ENCODE measurements around the gene DGUOK.
"Not testable (repeated sequence)": the region's sequence is repeated elsewhere in the genome, so short reads cannot be mapped to it uniquely, and the experiment has no call there.

Gene DGUOK

DNA sequence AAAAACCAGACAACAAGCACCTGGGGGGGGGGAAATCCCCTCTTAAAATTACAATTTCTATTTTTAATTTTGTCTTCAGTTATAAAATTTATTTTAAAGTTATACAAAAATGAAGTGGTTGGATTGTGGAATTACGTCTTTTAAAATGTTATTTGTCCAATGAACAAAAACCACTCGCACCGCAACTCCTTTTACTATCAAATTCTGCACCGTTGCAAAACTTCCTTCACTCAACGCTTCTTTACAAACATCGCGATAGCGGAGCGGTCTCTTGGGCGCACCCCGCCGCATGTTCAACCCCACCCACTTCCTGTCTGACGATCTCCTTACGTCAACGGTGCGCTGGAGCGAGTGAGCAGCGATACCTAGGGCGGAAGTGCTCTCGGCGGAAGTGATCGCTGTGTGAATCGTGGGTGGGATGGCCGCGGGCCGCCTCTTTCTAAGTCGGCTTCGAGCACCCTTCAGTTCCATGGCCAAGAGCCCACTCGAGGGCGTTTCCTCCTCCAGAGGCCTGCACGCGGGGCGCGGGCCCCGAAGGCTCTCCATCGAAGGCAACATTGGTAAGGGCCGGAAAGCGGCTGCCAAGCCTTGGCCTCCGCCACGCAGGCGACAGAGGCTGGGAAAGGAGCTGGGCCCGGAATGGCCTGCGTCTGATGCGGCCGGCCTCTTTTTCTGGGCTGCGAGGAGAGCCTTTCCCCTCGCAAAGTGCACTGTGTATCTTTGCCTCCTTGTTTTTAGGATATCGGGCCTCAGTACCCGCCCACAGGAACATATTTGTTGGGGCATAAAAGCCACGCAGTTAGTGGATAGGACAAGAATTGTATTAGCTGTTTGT is at the start of gene DGUOK:
TSS of gene DGUOK (plus strand) at position 388 of the 835 bp plus-strand sequence. CDS start at position 419, 31 bp downstream.
- DNase-seq = peak; percentile 97

DNA sequence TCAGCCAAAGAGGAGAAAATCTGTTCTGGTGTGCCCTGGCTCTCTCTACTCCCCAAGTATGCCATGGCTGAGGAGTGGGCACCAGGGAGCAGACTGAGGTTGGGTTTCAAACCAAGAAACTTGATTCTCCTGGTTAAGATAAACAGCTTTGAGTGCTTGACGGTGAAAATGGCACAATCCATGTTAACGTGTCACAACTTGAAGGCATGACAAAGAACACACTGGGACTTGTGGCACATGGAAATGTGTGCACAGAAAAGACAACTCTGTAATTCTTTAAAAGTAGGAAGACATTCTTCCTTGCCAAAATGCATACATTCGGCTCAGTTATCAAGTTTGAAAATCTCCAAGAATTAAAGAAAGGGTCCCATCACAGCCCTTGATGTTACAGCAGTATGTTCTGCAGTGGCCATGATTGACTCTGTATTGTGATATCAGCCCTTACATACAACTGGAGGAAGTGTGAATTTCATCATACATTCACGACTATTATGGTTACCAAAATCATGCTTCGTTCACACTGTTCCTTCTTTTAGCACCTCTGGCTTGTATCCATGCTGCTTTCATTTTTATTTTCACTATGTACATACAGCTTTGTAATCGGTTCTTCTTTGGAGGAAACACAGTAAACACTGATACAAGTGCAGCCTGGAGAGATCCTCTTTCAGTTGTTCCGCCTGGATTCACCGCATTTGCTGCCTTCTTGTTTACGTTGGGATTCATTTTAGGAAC is 49.4 kb upstream of the DGUOK start:
- peak; percentile 15 for DNase-seq

DNA sequence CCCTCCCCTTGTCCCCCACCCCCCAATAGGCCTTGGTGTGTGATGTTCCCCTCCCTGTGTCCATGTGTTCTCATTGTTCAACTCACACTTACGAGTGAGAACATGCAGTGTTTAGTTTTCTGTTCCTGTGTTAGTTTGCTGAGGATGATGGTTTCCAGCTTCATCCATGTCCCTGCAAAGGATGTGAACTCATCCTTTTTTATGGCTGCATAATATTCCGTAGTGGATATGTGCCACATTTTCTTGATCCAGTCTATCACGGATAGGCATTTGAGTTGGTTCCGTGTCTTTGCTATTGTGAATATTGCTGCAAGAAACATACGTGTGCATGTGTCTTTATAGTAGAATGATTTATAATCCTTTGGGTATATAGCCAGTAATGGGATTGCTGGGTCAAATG is 48.7 kb upstream of the DGUOK start:
- DNase-seq = not testable (repeated sequence)

DNA sequence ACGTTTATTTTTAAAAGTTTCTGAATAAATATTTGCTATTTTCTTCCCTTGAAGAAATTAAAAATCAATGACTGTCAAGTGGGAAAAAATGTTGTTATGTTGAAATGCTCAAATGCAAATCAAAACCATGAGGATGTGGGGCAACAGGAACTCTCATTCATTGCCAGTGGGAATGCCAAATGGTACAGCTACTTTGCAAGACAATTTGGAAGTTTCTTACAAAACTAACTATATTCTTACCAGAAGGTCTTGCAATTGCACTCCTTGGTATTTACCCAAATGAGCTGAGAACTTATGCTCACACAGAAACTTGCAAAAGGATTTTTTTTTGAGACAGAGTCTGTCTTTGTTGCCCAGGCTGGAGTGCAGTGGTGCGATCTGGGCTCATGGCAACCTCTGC is 41.3 kb upstream of the DGUOK start:
- no peak for DNase-seq

DNA sequence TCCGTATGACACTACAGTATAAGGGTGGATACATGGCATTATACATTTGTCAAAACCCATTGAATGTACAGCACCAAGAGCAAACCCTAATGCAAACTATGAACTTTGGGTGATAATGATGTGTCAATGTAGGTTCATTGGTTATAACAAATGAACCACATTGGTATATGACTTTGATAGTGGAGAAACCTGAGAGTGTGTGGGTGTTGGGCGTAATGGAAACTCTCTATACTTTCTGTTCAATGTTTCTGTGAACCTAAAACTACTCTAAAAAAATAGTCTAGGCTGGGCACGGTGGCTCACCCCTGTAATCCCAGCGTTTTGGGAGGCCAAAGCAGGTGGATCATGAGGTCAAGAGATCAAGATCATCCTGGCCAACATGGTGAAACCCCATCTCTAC is 40.3 kb upstream of the DGUOK start:
- no peak for DNase-seq

GRCh38 chr2:73887596-73888353 is 38.9 kb upstream of the DGUOK start:
- not testable (repeated sequence) for DNase-seq

GRCh38 chr2:73888388-73888787 is 38.3 kb upstream of the DGUOK start:
- no peak for DNase-seq

- DNase-seq = no peak
These were observed 37.5 kb upstream of the DGUOK start for GRCh38 chr2:73889206-73889605.

DNA sequence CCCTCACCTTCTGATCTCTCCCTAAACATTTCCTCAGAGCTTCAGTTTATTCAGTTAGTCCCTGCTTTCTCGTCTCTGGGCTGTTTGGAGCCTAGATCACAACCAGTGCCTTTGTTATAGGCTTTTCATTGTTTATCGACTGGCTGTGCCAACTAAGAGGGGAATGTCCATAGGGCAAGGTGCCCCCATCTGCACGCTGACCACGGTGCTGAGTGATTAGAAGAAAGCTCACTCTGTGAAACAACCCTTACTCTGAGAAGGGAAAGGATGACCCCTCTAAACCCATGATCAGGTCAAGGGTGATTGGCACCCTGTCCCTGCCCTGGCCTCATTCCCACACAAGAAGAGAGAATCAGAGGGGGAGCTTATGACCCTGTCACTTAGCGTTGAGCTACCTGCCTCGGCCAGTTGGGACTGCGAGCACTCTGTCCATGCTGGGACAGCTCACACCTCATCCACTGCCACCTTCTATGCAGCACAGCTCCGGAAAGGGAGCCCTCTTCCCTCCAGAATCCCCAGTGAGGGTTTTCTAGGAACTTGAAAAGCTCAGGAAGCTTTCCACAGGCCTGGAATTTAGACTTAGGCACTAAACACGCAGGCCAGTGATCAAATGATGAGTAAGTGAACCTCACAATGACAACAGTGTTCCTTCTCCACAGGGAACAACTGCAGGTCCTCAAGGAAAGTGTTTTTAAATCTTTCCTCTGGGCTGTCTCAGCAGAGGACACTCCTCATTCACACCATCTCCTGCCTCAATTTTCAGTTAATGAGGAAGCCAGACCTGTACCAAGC is 36.2 kb upstream of the DGUOK start:
- no peak for DNase-seq

DNA sequence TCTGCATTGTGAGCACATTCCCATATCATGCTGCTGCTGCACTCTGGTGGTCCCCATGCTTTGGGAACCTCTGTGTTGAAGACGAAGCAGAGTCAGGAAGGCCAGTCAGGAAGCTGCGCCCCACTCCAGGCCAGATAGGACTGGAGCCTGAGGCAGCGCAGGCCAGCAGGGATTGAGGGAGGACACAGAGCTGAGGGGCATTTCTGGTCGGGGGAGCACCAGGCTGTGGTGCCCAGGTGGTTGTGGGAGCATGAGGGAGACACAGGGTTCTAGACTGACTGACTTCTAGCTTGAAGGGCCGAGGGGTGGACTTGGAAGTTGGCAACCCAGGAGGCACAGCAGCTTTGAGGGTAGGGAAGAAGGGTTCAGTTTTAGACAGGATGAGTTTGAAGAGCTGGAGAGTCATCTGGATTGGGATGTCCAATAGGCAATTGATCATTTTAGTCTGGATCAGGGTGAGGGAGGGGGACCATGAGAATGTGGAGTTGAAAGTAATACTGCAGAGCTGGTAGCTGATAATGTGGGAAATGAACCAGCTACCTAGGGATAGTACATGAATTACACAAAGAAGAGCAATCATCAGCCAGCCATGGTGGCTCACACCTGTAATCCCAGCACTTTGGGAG is 35.3 kb upstream of the DGUOK start:
- no peak for DNase-seq

DNA sequence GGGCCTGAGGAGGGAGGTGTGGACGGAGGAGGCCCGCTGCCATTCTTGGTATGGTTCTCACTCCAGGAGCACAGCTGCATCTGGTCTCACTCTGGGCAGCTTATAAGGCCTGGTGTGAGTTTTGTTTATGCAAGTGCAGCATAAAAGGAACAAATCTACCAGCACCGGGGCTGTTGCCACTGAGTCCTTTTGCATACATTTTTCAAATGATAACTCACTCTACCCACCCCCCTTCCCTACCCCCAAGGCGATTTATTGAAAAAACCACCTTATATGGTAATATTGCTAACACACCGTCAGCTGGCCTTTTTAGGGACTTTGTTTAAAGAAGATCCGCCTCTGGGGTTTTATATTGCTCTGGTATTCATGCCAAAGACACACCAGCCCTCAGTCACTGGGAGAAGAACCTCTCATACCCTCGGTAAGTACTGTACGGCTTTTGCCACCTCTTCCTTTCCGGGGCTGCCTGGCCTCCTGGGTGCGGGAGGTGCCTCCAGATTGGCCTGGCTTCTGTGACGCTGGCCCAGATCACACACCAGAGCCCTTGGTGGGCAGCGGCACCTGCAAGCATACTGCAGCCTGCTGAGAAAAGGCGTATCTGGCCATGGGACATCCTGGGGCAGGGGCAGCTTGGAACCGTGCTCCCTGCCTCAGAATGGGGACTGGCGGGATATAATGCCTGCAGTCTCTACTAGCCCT is 33.9 kb upstream of the DGUOK start, which contains the start of gene ACTG2:
TSS of gene ACTG2 (plus strand) at position 378 of the 699 bp plus-strand sequence. CDS start 8,304 bp downstream, outside the sequence.
- no peak for DNase-seq

DNA sequence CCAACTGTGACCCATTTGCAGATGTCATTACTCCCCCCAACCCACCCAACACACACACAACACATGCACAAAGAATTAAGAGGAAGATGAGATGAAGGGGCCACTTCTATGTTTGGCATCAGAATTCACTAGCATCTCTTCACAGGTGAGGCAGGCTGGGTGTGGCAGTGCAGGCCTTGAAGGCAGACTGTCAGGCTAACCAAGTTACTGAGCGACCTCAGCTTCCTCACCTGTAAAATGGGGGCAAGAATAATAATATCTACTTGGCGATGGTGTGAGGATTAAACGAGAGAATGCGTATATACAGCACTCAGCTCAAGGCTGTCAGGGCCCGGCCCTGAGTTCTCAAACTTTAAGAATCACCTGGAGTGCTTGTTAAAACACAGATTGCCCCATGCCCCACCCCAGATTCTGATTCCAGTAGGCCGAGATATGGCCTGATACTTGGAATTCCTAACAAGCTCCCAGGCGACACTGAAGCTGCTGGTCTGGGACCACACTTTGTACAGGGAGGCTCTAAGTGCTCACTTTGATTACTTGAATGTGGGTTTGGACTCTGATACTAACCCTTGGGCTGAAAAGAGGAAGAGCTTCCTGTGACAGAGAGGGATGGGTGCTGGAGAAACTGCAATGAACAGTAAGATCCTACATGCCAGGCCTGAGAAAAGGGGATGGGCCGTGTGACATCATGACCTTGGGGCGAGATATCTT is 32.8 kb upstream of the DGUOK start:
- DNase-seq = no peak

GRCh38 chr2:73894475-73894850 is 32.2 kb upstream of the DGUOK start:
- no peak for DNase-seq

DNA sequence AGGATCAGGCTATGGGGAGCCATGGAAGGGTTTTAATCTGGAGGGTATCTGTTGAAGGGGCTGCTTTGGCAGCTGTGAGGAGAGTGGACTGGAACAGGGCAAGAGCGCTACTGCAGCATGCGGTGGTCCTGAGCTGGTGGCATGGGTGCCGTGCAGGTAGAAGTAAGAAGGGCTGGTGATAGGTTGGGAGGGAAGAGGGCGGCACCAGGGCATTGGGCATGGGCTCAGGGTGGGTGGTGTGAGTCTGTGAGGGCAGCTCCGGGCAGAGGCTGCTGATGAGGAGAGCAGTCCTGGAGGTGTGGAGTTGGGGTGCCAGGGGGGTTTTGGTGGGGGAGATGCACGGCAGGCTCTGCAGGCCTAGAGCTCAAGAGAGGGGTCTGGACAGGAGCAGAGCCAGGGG is 31.8 kb upstream of the DGUOK start:
- DNase-seq = no peak

DNA sequence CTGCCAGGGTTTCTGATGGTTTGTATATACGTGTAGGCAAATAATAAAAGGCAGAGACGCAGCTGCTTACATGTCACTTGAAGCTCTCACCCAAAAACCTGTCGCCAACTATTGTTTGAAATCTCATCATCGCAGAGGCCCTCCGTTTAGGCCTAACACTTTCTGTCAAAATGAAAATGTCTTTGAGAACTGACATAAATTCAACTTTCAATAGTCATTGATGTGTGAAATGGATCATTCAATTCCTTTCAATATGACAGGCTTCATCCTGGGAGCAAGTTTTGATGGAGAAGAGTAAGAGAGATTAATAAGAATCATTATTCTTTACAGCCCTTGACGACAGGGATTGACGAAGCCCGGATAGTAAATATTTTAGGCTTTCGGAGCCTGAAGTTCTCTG is 31.2 kb upstream of the DGUOK start:
- DNase-seq = no peak

DNA sequence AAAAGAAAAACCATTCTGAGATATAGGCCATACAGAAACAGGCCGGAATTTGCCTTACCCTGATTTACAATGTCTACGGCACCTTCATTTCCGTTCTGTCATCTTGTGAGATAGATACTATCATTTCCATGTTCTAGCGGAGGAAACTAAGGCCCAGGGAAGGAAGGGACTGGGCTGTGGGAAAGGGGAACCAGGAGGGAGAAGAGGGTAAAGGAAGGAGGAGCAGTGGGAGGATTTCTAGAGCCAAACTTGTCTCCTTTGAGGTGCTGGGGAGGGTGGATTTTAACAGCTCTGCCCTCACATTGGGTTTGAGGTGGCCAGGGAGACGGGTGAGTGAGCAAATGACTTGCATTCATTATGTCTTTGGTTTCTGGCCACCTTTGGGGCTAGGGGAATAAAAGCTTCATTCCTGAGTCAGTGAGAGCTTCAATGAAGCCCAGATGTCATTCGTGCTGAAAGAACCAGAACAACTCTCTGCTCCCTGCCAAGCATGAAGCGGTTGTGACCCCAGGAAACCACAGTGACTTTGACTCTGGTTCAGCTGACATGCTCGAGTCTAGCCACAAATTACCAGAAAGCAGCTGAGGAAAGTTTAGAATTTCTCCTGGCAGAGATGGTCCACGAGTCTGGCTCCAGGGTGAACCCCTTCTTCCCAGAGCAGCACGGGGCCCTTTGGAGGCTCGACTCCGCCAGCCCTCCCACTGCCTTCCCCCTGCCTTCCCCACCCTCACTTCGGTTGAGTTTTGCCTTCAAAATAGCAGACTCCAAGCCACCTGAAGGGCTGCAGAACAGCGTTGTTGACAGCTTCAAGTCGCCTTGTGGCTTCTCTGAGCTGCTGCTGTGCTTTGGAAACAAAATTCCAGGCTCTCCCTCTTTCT is 30.1 kb upstream of the DGUOK start:
- no peak for DNase-seq

DNA sequence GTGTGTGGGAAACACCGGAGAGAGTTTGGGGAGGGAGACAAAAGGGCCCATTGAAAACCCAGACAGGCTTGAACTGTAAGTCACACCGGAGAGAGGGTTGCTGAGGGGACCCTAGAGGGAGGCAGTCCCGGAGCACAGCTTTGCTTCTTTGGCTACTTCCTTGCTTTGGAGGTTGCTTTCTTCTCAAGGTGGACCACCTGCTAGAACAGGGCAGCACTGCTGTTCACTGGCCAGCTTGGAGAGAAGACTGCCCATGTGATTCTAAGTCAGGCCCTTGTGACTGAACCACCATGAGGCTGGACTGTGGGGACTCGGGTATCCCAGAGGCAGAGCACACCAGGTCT is 29.5 kb upstream of the DGUOK start:
- DNase-seq = no peak

GRCh38 chr2:73897934-73898333 is 28.7 kb upstream of the DGUOK start:
- peak; percentile 15 for DNase-seq

DNA sequence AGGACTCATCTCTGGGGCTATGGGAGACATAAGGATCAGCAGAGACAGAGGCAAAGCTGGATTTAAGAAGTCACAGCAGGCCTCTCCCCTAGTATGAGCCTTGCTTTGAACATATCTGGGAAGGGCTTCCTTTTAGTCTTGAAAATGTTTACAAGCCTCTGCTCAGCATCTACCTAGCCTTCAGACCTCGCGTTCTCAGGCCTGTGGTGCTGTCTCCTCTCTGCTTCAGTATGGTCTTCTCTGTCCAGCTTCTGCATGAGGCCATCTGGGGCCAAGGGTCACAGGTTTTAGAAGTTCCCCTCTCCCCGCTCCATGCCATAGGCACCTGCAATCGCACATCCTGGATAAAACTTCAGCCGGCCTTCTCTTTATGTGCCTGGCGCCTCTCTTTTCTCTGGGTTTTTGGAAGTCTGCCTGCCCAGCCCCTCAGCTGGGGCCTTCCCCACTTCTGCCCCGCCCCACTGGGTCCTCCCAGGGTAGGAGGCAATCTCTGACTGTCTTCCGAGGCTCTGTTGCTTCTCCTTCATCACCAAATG is 26.8 kb upstream of the DGUOK start:
- no peak for DNase-seq

DNA sequence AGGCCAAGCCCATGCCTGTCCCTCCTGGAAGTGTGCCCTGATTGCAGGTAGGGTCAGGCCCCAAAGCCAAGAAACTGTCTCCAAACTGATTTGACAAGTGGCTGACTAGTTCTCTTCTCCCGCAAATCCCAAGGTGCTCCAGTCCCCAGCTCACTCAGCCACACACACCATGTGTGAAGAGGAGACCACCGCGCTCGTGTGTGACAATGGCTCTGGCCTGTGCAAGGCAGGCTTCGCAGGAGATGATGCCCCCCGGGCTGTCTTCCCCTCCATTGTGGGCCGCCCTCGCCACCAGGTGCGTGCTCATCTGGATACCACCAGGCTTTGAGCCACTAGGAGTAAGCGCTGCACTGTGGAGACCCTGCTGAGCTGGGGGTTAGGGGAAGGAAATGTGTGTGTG is 25.5 kb upstream of the DGUOK start:
- DNase-seq = no peak
